Measurements from ENCODE around the gene ANKLE1.
A peak's percentile ranks its signal among the peaks of the same experiment; 100 is the strongest.

- peak; percentile 95 for TF ChIP-seq CTCF (IDR thresholded peaks at IDR 0.05; ENCODE audit: low read depth, low read length, poor library complexity, severe bottlenecking)
- no peak for TF ChIP-seq EZH2phosphoT487 (IDR thresholded peaks at IDR 0.05; ENCODE audit: borderline replicate concordance, low read length)
Observed at GRCh38 chr19:17260842-17261325, 20.8 kb upstream of the ANKLE1 start.
